Measurements from ENCODE around the gene TGFBR3L. TPM values are rescaled to one million over a fixed set of nuclear protein-coding genes. Genes with fewer than 3 reads are reported as not detected.

The TGFBR3L gene
- total RNA-seq, 1 donor from 2014 or later, result 1.8 TPM

GRCh38 chr19:7894612-7895309, 19.9 kb upstream of the TGFBR3L start:
- peak overlapping the region; percentile 37 for H3K9ac ChIP-seq
- H3K4me1 ChIP-seq, result no peaks in the 10 kb centered on the region
- no peaks in the 10 kb centered on the region for H3F3A ChIP-seq (ENCODE audit: low read depth)
- Mint-ChIP-seq H3K9me3 (no peaks in the 10 kb centered on the region), H3K4me1 (peaks cover 5% of the 10 kb centered on the region), H3K4me3 (no peak overlapping the region), H3K27ac (no peak overlapping the region), H3K27me3 (ENCODE audit: insufficient read depth, low read depth) (peaks cover 3% of the 10 kb centered on the region), H3K36me3 (no peaks in the 10 kb centered on the region)
- H3K36me3 ChIP-seq, result no peaks in the 10 kb centered on the region
- H3K4me2 ChIP-seq, result no peak overlapping the region
- H3K27ac ChIP-seq, result no peak overlapping the region
- TF ChIP-seq EZH2phosphoT487 (IDR thresholded peaks at IDR 0.05), result no peak
- DNase-seq (ENCODE audit: low spot score), result no peak
- H3K4me3 ChIP-seq, result no peak overlapping the region
- no peaks in the 10 kb centered on the region for H3K79me2 ChIP-seq (ENCODE audit: low read depth)
- H2AFZ ChIP-seq (replicated peaks), result no peak overlapping the region
- peaks cover 6% of the 10 kb centered on the region for H3K27me3 ChIP-seq
- no peaks in the 10 kb centered on the region for H3K9me3 ChIP-seq (ENCODE audit: low read depth)
- H4K20me1 ChIP-seq (ENCODE audit: low read depth), result no peaks in the 10 kb centered on the region

GRCh38 chr19:7895565-7895964, 19.1 kb upstream of the TGFBR3L start:
- Mint-ChIP-seq H3K27me3 (ENCODE audit: insufficient read depth, low read depth) (peaks cover 4% of the 10 kb centered on the region), H3K27ac (no peak overlapping the region), H3K36me3 (no peaks in the 10 kb centered on the region), H3K4me1 (peaks cover 5% of the 10 kb centered on the region), H3K4me3 (no peak overlapping the region), H3K9me3 (no peaks in the 10 kb centered on the region)
- Histone ChIP-seq H3K9me3 (ENCODE audit: low read depth) (no peaks in the 10 kb centered on the region), H3K27ac (no peak overlapping the region), H2AFZ (replicated peaks) (no peak overlapping the region), H3K9ac (no peak overlapping the region), H3K4me1 (no peaks in the 10 kb centered on the region), H3K4me2 (no peak overlapping the region), H4K20me1 (ENCODE audit: low read depth) (no peaks in the 10 kb centered on the region), H3K27me3 (no peaks in the 10 kb centered on the region), H3F3A (ENCODE audit: low read depth) (no peaks in the 10 kb centered on the region), H3K79me2 (ENCODE audit: low read depth) (no peaks in the 10 kb centered on the region), H3K4me3 (no peak overlapping the region), H3K36me3 (no peaks in the 10 kb centered on the region)
- TF ChIP-seq, protein P1, sequence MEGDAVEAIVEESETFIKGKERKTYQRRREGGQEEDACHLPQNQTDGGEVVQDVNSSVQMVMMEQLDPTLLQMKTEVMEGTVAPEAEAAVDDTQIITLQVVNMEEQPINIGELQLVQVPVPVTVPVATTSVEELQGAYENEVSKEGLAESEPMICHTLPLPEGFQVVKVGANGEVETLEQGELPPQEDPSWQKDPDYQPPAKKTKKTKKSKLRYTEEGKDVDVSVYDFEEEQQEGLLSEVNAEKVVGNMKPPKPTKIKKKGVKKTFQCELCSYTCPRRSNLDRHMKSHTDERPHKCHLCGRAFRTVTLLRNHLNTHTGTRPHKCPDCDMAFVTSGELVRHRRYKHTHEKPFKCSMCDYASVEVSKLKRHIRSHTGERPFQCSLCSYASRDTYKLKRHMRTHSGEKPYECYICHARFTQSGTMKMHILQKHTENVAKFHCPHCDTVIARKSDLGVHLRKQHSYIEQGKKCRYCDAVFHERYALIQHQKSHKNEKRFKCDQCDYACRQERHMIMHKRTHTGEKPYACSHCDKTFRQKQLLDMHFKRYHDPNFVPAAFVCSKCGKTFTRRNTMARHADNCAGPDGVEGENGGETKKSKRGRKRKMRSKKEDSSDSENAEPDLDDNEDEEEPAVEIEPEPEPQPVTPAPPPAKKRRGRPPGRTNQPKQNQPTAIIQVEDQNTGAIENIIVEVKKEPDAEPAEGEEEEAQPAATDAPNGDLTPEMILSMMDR (IDR thresholded peaks at IDR 0.05), result no peak
- TF ChIP-seq EZH2 (IDR thresholded peaks at IDR 0.05) (no peak), EZH2phosphoT487 (IDR thresholded peaks at IDR 0.05) (no peak)
- DNase-seq (ENCODE audit: low spot score), result no peak

- no peak overlapping the region for H3K4me3 Mint-ChIP-seq
- Histone ChIP-seq H4K20me1 (ENCODE audit: low read depth) (no peaks in the 10 kb centered on the region), H3K4me1 (no peaks in the 10 kb centered on the region), H2AFZ (replicated peaks) (no peak overlapping the region), H3K9me3 (ENCODE audit: low read depth) (no peaks in the 10 kb centered on the region), H3K4me3 (no peak overlapping the region), H3K27ac (no peak overlapping the region), H3K36me3 (no peaks in the 10 kb centered on the region), H3K79me2 (ENCODE audit: low read depth) (no peaks in the 10 kb centered on the region), H3K4me2 (no peak overlapping the region), H3K9ac (no peak overlapping the region), H3F3A (ENCODE audit: low read depth) (no peaks in the 10 kb centered on the region), H3K27me3 (no peaks in the 10 kb centered on the region)
- TF ChIP-seq EZH2phosphoT487 (IDR thresholded peaks at IDR 0.05) (no peak), EZH2 (IDR thresholded peaks at IDR 0.05) (no peak)
- TF ChIP-seq, protein P1 (IDR thresholded peaks at IDR 0.05), result no peak
- no peaks in the 10 kb centered on the region for H3K36me3 Mint-ChIP-seq
- no peak overlapping the region for H3K27ac Mint-ChIP-seq
- no peak for DNase-seq (ENCODE audit: low spot score)
- H3K9me3 Mint-ChIP-seq, result no peaks in the 10 kb centered on the region
- peaks cover 5% of the 10 kb centered on the region for H3K27me3 Mint-ChIP-seq (ENCODE audit: insufficient read depth, low read depth)
- no peaks in the 10 kb centered on the region for H3K4me1 Mint-ChIP-seq
Observed at GRCh38 chr19:7897292-7897691, 17.3 kb upstream of the TGFBR3L start.

- no peak overlapping the region for H3K4me2 ChIP-seq
- peaks cover 4% of the 10 kb centered on the region for H3K4me1 ChIP-seq
- no peaks in the 10 kb centered on the region for H4K20me1 ChIP-seq (ENCODE audit: low read depth)
- DNase-seq (ENCODE audit: low spot score), result no peak
- Mint-ChIP-seq H3K4me1 (peaks cover 8% of the 10 kb centered on the region), H3K27ac (no peak overlapping the region), H3K9me3 (no peaks in the 10 kb centered on the region), H3K36me3 (no peaks in the 10 kb centered on the region), H3K27me3 (ENCODE audit: insufficient read depth, low read depth) (peaks cover 7% of the 10 kb centered on the region), H3K4me3 (no peak overlapping the region)
- H2AFZ ChIP-seq (replicated peaks), result no peak overlapping the region
- H3K9ac ChIP-seq, result no peak overlapping the region
- H3K27me3 ChIP-seq, result peaks cover 5% of the 10 kb centered on the region
- H3K36me3 ChIP-seq, result no peaks in the 10 kb centered on the region
- no peak for TF ChIP-seq EZH2phosphoT487 (IDR thresholded peaks at IDR 0.05)
- no peak for TF ChIP-seq EZH2 (IDR thresholded peaks at IDR 0.05)
- TF ChIP-seq, protein P1 (IDR thresholded peaks at IDR 0.05), result no peak
- no peak overlapping the region for H3K4me3 ChIP-seq
- H3K9me3 ChIP-seq (ENCODE audit: low read depth), result no peaks in the 10 kb centered on the region
- H3F3A ChIP-seq (ENCODE audit: low read depth), result peaks cover 9% of the 10 kb centered on the region
- no peak overlapping the region for H3K27ac ChIP-seq
- H3K79me2 ChIP-seq (ENCODE audit: low read depth), result no peaks in the 10 kb centered on the region
Observed at GRCh38 chr19:7898967-7899366, 15.7 kb upstream of the TGFBR3L start.

Data from neural progenitor cell (in vitro differentiated cells).